A549 (cell line): Measurements from ENCODE around the gene SOD3. TPM values are rescaled to one million over a fixed set of nuclear protein-coding genes. Genes with fewer than 3 reads are reported as not detected.

Source experiments
- ATAC-seq, 2 experiments: fragments of 200-7000 bp in 1 of 2; fragments of >200 bp in 1 of 2; cut with Nextera tagmentation in 1 of 2; cut with Tn5 transposase in 1 of 2; 3 replicates each; pipeline versions ENCODE4 v1.8.0 to v1.9.1; 2018 to 2020; ENCODE audit warnings: mild to moderate bottlenecking in 1 of 2, moderate library complexity in 1 of 2
- CTCF ChIA-PET: fragments of 300-600 bp; sonication (Branson Sonifier 250); formaldehyde crosslinking; extraction: SDS; loops from one replicate; lab custom pipeline; 2021; ENCODE audit warnings: antibody characterized with exemption, inconsistent platforms; lab: Yijun Ruan, JAX
- POLR2A ChIA-PET: fragments of 350-600 bp; formaldehyde crosslinking; extraction: SDS; loops from one replicate; lab custom pipeline; 2021; ENCODE audit warnings: antibody characterized with exemption, inconsistent platforms; lab: Yijun Ruan, JAX
- DNase-seq, 2 experiments: peaks; one replicate each; pipeline versions ENCODE4 v3.0.0 to v3.0.0-alpha.2; 2011 to 2016; ENCODE audit warnings: low read depth in 1 of 2, low spot score in 1 of 2
- FAIRE-seq: peaks from 2 replicates; lab custom pipeline; 2011; peaks lifted over from hg19 to GRCh38; lab: Jason Lieb, UNC
- H3K27ac ChIP-seq, 2 experiments: fragments of >200 bp; sonication (Bioruptor Twin); formaldehyde crosslinking; 3 replicates each; pipeline ENCODE4 v1.5.1; 2016 to 2017
- H3K4me1 ChIP-seq: fragments of >200 bp; sonication (Bioruptor Twin); formaldehyde crosslinking; 3 replicates; pipeline ENCODE4 v1.6.1; 2016
- H3K4me2 ChIP-seq: fragments of >200 bp; sonication (Bioruptor Twin); formaldehyde crosslinking; 3 replicates; pipeline ENCODE4 v1.6.1; 2016
- H3K4me3 ChIP-seq: fragments of >200 bp; sonication (Bioruptor Twin); formaldehyde crosslinking; 3 replicates; pipeline ENCODE4 v1.5.1; 2016
- H3K9me3 ChIP-seq: fragments of >200 bp; sonication (Bioruptor Twin); formaldehyde crosslinking; 3 replicates; pipeline ENCODE4 v1.6.1; 2016
- BCL3 ChIP-seq: fragments of >200 bp; sonication (Bioruptor Twin); formaldehyde crosslinking; IDR thresholded peaks from 3 replicates; pipeline ENCODE4 v1.6.1; 2016
- CBX8 ChIP-seq: fragments of 200-600 bp; sonication (generic); IDR thresholded peaks from 2 replicates; pipeline ENCODE4 v1.6.1; 2016
- CEBPB ChIP-seq, 2 experiments: fragments of >200 bp in 1 of 2; sonication (Bioruptor Twin) in 1 of 2; formaldehyde crosslinking in 1 of 2; IDR thresholded peaks; 2 replicates each; pipeline ENCODE4 v1.6.1; 2012 to 2016
- CHD2 ChIP-seq: fragments of 150-350 bp; IDR thresholded peaks from 2 replicates; pipeline ENCODE4 v1.6.1; 2014; ENCODE audit warnings: low read length; ENCODE audit not compliant: partially characterized antibody
- CHD4 ChIP-seq: fragments of 200-600 bp; sonication (generic); IDR thresholded peaks from 2 replicates; pipeline ENCODE4 v1.6.1; 2016; ENCODE audit warnings: antibody characterized with exemption, mild to moderate bottlenecking, borderline replicate concordance
- ESRRA ChIP-seq: fragments of 150-350 bp; IDR thresholded peaks from 2 replicates; pipeline ENCODE4 v1.6.1; 2014; ENCODE audit warnings: mild to moderate bottlenecking, low read length, borderline replicate concordance
- GATA3 ChIP-seq: IDR thresholded peaks from 2 replicates; pipeline ENCODE4 v1.6.1; 2012; ENCODE audit warnings: borderline replicate concordance
- HDAC2 ChIP-seq: fragments of 200-600 bp; sonication (generic); IDR thresholded peaks from 2 replicates; pipeline ENCODE4 v1.6.1; 2016
- HMGXB4 ChIP-seq: fragments of 250-450 bp; sonication (Bioruptor Pico); IDR thresholded peaks from 2 replicates; pipeline ENCODE4 v1.5.0; 2021; ENCODE audit warnings: mild to moderate bottlenecking, moderate library complexity, borderline replicate concordance
- KDM1A ChIP-seq: fragments of 200-600 bp; sonication (generic); IDR thresholded peaks from 2 replicates; pipeline ENCODE4 v1.6.1; 2016; ENCODE audit warnings: low read depth, mild to moderate bottlenecking
- KDM5A ChIP-seq: fragments of 200-600 bp; sonication (generic); IDR thresholded peaks from 2 replicates; pipeline ENCODE4 v1.6.1; 2016; ENCODE audit warnings: antibody characterized with exemption, mild to moderate bottlenecking
- MAFK ChIP-seq: fragments of 450-650 bp; IDR thresholded peaks from 2 replicates; pipeline ENCODE4 v1.6.1; 2014; ENCODE audit not compliant: partially characterized antibody
- MAZ ChIP-seq: fragments of 150-350 bp; IDR thresholded peaks from 2 replicates; pipeline ENCODE4 v1.6.1; 2014; ENCODE audit warnings: antibody characterized with exemption, low read depth, low read length, borderline replicate concordance
- NFE2L2 ChIP-seq: fragments of 150-350 bp; conservative IDR thresholded peaks from 2 replicates; pipeline ENCODE4 v1.6.1; 2014; ENCODE audit warnings: low read length
- POLR2A ChIP-seq: IDR thresholded peaks from 2 replicates; pipeline ENCODE4 v1.6.1; 2012; ENCODE audit warnings: mild to moderate bottlenecking, low read length
- POLR2AphosphoS2 ChIP-seq: conservative IDR thresholded peaks from 2 replicates; pipeline ENCODE4 v1.6.1; 2012; ENCODE audit warnings: low read length, improper control_type of control experiment, inconsistent platforms
- RNF2 ChIP-seq: fragments of 200-600 bp; sonication (generic); IDR thresholded peaks from 2 replicates; pipeline ENCODE4 v1.6.1; 2016; ENCODE audit warnings: low read depth, mild to moderate bottlenecking, antibody characterized with exemption, moderate library complexity, borderline replicate concordance
- SREBF2 ChIP-seq: fragments of 450-650 bp; IDR thresholded peaks from 2 replicates; pipeline ENCODE4 v1.6.1; 2014; ENCODE audit warnings: mild to moderate bottlenecking, moderate library complexity
- TFCP2L1 ChIP-seq: fragments of 250-450 bp; sonication (Bioruptor Pico); IDR thresholded peaks from 2 replicates; pipeline ENCODE4 v1.5.0; 2021; ENCODE audit warnings: mild to moderate bottlenecking
- ZFP36 ChIP-seq: fragments of 450-650 bp; IDR thresholded peaks from 2 replicates; pipeline ENCODE4 v1.6.1; 2014; ENCODE audit warnings: borderline replicate concordance; ENCODE audit not compliant: partially characterized antibody
- ZSCAN20 ChIP-seq: fragments of 250-450 bp; sonication (Bioruptor Pico); IDR thresholded peaks from 2 replicates; pipeline ENCODE4 v1.8.0; 2022; ENCODE audit warnings: mild to moderate bottlenecking, moderate library complexity
- whole genome bisulfite sequencing: methylation state at CpG from one replicate; pipeline ENCODE4 v1.1.6; 2017; ENCODE audit errors: missing lambda C conversion rate; 5-methylcytosine and 5-hydroxymethylcytosine counted together
- polyA plus RNA-seq, 4 experiments: library from polyadenylated mRNA; depleted of rRNA in 3 of 4; stranded (reverse); fragments of >200 nt; fragmentation: RNase III in 1 of 4; extraction: RNeasy Plus Mini Kit Qiagen cat#74134 plus additional on column Dnase treatment in 1 of 4; gene quantifications; 2 replicates in 3 of 4; 3 replicates in 1 of 4; pipeline ENCODE4 v1.2.3, GENCODE V29; 2011 to 2017
- TF ChIP-seq, protein P1 (sequence below): fragments of 150-350 bp; IDR thresholded peaks from 2 replicates; pipeline ENCODE4 v1.6.1; 2014; ENCODE audit warnings: low read depth, mild to moderate bottlenecking, low read length
- TF ChIP-seq, protein P2 (sequence below): fragments of 200-600 bp; sonication (generic); IDR thresholded peaks from 2 replicates; pipeline ENCODE4 v1.6.1; 2016; ENCODE audit warnings: antibody characterized with exemption, mild to moderate bottlenecking, moderate library complexity

The SOD3 gene
- polyA plus RNA-seq, 2 of the 4 experiments (the other 2 are of a cell fraction): not detected

GRCh38 chr4:24810871-24811631 is 15.7 kb downstream of the SOD3 start:
- CTCF ChIA-PET: interaction anchor here (0.6 kb wide), 1 partner anchor 74 kb away, joined by 3 read pairs; no protein-coding TSS in a partner anchor

DNA sequence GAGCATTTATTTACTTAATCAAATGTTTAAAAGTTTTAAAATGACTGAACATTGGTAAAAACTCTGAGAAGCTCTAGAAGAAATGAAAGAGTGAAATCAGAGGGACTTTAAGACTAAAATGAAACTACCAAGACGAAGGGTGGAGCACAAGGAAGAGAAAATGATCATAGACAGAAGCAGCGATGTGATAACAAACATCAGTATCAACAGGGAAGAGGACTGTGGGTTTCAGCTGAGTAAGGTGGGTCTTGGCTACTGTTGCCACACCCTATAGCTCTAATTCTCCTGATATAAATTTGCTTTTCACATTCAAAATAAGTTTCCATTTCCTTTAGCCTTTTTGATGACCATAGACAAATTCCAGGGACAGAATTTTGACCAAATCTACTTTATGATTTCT is 18.4 kb downstream of the SOD3 start:
- H3K27ac ChIP-seq: no peak overlapping the region
- no peaks in the 10 kb centered on the region for H3K9me3 ChIP-seq
- CTCF ChIA-PET: interaction anchor here (1.0 kb wide), 1 partner anchor 11 kb away, joined by 3 read pairs; no protein-coding TSS in a partner anchor
- TF ChIP-seq ESRRA (no peak), NFE2L2 (no peak), HDAC2 (no peak), KDM1A (no peak), CBX8 (no peak), ZSCAN20 (CRISPR knock-in tag) (no peak), MAZ (no peak), CHD2 (no peak), POLR2AphosphoS2 (no peak), POLR2A (no peak), RNF2 (no peak)
- no peak for FAIRE-seq
- ATAC-seq: no peak
- POLR2A ChIA-PET: no interaction called here
- no peak overlapping the region for H3K4me2 ChIP-seq
- no peak overlapping the region for H3K4me3 ChIP-seq
- DNase-seq: no peak
- no peaks in the 10 kb centered on the region for H3K4me1 ChIP-seq
- WGBS: 71% methylated on average over 2 of the region's 2 CpGs

More at GRCh38 chr4:24810871-24811631, 15.7 kb downstream of the SOD3 start:
- no peak for TF ChIP-seq KDM5A
- FAIRE-seq: no peak
- no peak for DNase-seq
- Histone ChIP-seq H3K4me1 (no peaks in the 10 kb centered on the region), H3K9me3 (no peaks in the 10 kb centered on the region), H3K27ac (no peak overlapping the region), H3K4me3 (no peak overlapping the region), H3K4me2 (no peak overlapping the region)
- no peak for ATAC-seq
- POLR2A ChIA-PET: no interaction called here
- WGBS: 83% methylated on average over 6 of the region's 6 CpGs

DNA sequence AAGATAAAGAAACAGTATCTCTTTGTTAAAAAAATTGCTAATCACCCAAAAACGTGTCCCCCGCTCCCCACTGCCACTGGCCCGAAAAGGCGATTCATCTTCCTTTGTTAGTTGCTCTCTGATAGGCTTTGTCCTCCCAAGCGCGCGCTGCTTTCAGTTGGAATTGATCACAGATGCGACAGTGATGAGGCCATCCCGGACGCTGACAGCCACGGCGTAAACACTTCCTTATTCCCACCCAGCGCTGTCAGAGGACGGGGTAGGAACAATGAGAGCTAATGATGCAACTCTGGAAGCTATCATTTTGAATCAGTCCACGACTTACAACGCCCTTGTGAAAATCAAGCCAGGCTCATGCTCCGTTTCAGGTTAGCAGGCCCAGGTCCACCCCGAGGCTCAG is 21.4 kb downstream of the SOD3 start:
- no peak for ATAC-seq
- CTCF ChIA-PET: no interaction called here
- 87% methylated on average over 18 of the region's 18 CpGs for WGBS

DNA sequence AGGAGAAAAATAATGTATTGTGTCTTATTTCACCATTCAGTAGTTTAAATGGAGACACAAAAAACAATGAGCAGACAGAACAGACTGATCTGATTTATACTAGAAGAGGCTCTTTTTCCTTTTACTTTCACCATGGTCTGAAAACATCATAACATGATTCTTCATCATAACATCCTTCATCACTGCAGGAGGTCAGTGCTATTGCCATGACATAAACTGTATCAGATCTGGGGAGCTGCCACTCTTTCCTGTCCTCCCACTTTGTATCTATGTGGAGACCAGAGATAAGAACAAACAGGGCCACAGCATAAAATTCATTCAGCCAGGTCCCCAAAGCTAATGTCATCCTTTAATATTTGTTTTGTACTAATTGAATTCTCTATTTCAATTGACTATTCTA is 25.2 kb downstream of the SOD3 start:
- Histone ChIP-seq H3K4me1 (no peaks in the 10 kb centered on the region), H3K4me3 (no peak overlapping the region), H3K27ac (no peak overlapping the region), H3K9me3 (no peaks in the 10 kb centered on the region), H3K4me2 (no peak overlapping the region)
- CTCF ChIA-PET: no interaction called here
- ATAC-seq: no peak
- no peak for FAIRE-seq
- no peak for DNase-seq
- POLR2A ChIA-PET: no interaction called here
- TF ChIP-seq CEBPB (IDR thresholded peaks at IDR 0.05) (no peak), ZFP36 (no peak), GATA3 (no peak), BCL3 (no peak), HMGXB4 (CRISPR knock-in tag) (no peak), CHD4 (no peak), MAFK (no peak)
- TF ChIP-seq, protein P1, sequence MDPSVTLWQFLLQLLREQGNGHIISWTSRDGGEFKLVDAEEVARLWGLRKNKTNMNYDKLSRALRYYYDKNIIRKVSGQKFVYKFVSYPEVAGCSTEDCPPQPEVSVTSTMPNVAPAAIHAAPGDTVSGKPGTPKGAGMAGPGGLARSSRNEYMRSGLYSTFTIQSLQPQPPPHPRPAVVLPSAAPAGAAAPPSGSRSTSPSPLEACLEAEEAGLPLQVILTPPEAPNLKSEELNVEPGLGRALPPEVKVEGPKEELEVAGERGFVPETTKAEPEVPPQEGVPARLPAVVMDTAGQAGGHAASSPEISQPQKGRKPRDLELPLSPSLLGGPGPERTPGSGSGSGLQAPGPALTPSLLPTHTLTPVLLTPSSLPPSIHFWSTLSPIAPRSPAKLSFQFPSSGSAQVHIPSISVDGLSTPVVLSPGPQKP: no peak

More for the DNA sequence above, 21.4 kb downstream of the SOD3 start:
- FAIRE-seq (no peak), DNase-seq (no peak)
- no peak overlapping the region for H3K27ac ChIP-seq
- POLR2A ChIA-PET: no interaction called here
- H3K4me3 ChIP-seq: no peak overlapping the region
- no peak overlapping the region for H3K4me2 ChIP-seq
- TF ChIP-seq, protein P2, sequence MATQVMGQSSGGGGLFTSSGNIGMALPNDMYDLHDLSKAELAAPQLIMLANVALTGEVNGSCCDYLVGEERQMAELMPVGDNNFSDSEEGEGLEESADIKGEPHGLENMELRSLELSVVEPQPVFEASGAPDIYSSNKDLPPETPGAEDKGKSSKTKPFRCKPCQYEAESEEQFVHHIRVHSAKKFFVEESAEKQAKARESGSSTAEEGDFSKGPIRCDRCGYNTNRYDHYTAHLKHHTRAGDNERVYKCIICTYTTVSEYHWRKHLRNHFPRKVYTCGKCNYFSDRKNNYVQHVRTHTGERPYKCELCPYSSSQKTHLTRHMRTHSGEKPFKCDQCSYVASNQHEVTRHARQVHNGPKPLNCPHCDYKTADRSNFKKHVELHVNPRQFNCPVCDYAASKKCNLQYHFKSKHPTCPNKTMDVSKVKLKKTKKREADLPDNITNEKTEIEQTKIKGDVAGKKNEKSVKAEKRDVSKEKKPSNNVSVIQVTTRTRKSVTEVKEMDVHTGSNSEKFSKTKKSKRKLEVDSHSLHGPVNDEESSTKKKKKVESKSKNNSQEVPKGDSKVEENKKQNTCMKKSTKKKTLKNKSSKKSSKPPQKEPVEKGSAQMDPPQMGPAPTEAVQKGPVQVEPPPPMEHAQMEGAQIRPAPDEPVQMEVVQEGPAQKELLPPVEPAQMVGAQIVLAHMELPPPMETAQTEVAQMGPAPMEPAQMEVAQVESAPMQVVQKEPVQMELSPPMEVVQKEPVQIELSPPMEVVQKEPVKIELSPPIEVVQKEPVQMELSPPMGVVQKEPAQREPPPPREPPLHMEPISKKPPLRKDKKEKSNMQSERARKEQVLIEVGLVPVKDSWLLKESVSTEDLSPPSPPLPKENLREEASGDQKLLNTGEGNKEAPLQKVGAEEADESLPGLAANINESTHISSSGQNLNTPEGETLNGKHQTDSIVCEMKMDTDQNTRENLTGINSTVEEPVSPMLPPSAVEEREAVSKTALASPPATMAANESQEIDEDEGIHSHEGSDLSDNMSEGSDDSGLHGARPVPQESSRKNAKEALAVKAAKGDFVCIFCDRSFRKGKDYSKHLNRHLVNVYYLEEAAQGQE: no peak
- TF ChIP-seq SREBF2 (no peak), TFCP2L1 (CRISPR knock-in tag) (no peak)
- TF ChIP-seq, all 56 proteins: peak for 0
- Histone ChIP-seq H3K4me1 (no peaks in the 10 kb centered on the region), H3K9me3 (no peaks in the 10 kb centered on the region)
